Stomach smooth muscle (tissue), 2 donors: ENCODE results near the gene ETV3.

Source experiments
- H3K27ac ChIP-seq: one replicate; pipeline ENCODE4 v1.7.0; 2013; ENCODE audit warnings: mild to moderate bottlenecking, low read length, inconsistent platforms
- H3K27me3 ChIP-seq, 2 donors: one replicate each; pipeline ENCODE4 v1.7.0; 2013; ENCODE audit warnings: low read length in 2 of 2; ENCODE audit not compliant: insufficient read depth in 2 of 2, control insufficient read depth in 1 of 2
- H3K36me3 ChIP-seq, 2 donors: one replicate each; pipeline ENCODE4 v1.7.0; 2013; ENCODE audit warnings: low read length in 2 of 2; ENCODE audit not compliant: control insufficient read depth in 2 of 2, insufficient read depth in 2 of 2
- H3K4me1 ChIP-seq: one replicate; pipeline ENCODE4 v1.7.0; 2013; ENCODE audit warnings: low read length; ENCODE audit not compliant: control insufficient read depth, insufficient read depth
- H3K4me3 ChIP-seq, 2 donors: one replicate each; pipeline ENCODE4 v1.7.0; 2013; ENCODE audit warnings: low read length in 2 of 2
- H3K9ac ChIP-seq, 2 donors: one replicate each; pipeline ENCODE4 v1.7.0; 2013; ENCODE audit warnings: low read length in 2 of 2, mild to moderate bottlenecking in 1 of 2
- H3K9me3 ChIP-seq, 2 donors: one replicate each; pipeline ENCODE4 v1.7.0; 2013; ENCODE audit warnings: low read length in 2 of 2; ENCODE audit not compliant: control insufficient read depth in 2 of 2
- donor health status: healthy.
- donor health status: Pancreatic carcinoma.

ETV3 gene

GRCh38 chr1:157139052-157139715 lies 989 bp upstream of the ETV3 start:
- Histone ChIP-seq H3K27me3 (no peaks in the 10 kb centered on the region), H3K9me3 (no peaks in the 10 kb centered on the region), H3K4me1 (peaks cover 18% of the 10 kb centered on the region), H3K4me3 (peak overlapping the region; percentile 84 to 91), H3K9ac (peak overlapping the region; percentile 87 to 95), H3K27ac (peak overlapping the region; percentile 95), H3K36me3 (peaks cover 11 to 19% of the 10 kb centered on the region in 2 donors)

DNA sequence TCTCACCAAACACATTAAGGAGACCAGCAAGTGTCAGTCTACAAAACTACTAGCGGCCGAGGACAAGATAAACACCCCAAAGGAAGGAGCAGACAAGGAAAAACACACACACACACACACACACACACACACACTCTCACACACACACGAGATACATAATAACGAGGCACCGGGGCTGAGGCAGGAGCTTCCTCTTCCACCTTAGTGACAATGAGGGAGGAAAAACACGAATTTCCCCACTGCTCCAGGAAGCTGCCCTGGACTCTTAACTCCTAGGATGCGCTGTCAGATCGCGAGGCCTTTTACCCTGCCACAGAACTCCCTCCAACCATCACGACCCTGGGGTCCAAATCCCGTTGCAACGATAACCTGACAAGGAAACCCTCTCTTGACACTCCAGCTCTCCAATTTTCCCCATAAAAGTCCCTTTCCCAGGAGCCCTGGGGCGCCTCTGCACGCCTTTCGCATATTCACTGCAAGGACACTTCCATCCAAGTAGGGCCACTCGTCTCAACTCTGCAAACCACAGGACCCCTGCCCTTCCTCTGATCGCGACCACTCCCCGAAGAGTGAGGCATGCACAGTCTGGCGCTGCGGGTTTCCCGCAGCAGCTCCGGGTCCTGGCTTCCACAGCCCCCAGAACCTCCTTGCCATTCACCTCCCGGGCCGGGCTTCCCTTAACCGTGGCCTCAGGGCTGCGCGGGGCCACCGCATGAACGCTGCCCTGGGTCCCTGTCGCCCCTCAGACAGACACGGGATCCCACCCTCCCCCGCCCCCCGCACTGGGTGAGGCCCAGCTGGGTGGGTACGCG lies 581 bp downstream of the ETV3 start:
- no peaks in the 10 kb centered on the region for H3K27me3 ChIP-seq
- H3K9ac ChIP-seq: peak overlapping the region; percentile 87 to 95
- H3K36me3 ChIP-seq: peaks cover 24 to 30% of the 10 kb centered on the region in 2 donors
- H3K4me3 ChIP-seq: peak overlapping the region; percentile 84 to 91
- H3K27ac ChIP-seq: peak overlapping the region; percentile 95
- no peaks in the 10 kb centered on the region for H3K9me3 ChIP-seq
- H3K4me1 ChIP-seq: peaks cover 18% of the 10 kb centered on the region

DNA sequence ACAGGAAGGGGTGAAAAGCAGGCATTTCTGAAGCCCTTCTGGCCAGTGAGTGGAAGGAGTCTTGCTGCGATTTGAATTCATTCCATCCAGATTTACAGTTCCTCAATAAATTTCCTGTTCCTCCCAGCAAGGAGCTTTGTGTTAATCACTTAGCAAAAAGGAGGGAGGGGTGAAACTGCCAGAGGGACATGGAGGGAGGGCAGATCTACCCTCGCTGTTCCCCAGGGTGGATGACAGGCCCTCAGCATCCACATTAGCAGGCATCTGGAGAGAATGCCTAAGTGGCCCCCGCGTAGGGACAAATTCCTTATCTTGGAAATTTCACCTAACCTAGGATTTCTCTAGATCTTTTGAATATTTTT lies 1.2 kb downstream of the ETV3 start:
- Histone ChIP-seq H3K36me3 (peaks cover 30 to 33% of the 10 kb centered on the region in 2 donors), H3K4me3 (peak overlapping the region; percentile 84 to 91), H3K9me3 (no peaks in the 10 kb centered on the region), H3K27me3 (no peaks in the 10 kb centered on the region), H3K4me1 (peaks cover 18% of the 10 kb centered on the region), H3K9ac (peak overlapping the region; percentile 87 to 95), H3K27ac (no peak overlapping the region)

DNA sequence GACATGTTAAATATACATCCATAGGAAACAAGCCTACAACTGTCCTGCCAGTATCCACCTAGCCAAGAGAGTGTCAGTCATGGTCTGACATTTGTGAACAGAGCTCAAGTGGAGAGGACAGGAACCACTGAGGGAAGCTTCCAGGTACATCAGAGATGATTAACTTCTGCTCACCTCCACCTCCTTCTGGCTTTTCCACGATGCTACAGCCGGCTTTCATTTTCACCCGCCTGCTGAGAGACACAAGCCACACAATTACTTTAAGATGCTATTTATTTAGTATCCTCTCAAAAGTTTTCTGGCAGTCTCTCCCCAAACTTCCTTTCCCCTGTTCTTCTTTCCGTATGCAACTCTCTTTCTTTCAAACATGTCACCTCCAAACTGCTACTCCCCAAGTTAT lies 2.1 kb downstream of the ETV3 start:
- Histone ChIP-seq H3K9ac (peak overlapping the region in 1 of 2 donors; percentile 87), H3K9me3 (no peaks in the 10 kb centered on the region), H3K4me3 (no peak overlapping the region), H3K27me3 (no peaks in the 10 kb centered on the region), H3K4me1 (peaks cover 18% of the 10 kb centered on the region), H3K27ac (no peak overlapping the region), H3K36me3 (peaks cover 38 to 40% of the 10 kb centered on the region in 2 donors)

GRCh38 chr1:157135646-157136045 lies 2.5 kb downstream of the ETV3 start:
- H3K27ac ChIP-seq: no peak overlapping the region
- peaks cover 38 to 43% of the 10 kb centered on the region in 2 donors for H3K36me3 ChIP-seq
- peaks cover 18% of the 10 kb centered on the region for H3K4me1 ChIP-seq

GRCh38 chr1:157135070-157135469 lies 3.1 kb downstream of the ETV3 start:
- H3K9ac ChIP-seq: no peak overlapping the region
- no peak overlapping the region for H3K4me3 ChIP-seq
- no peaks in the 10 kb centered on the region for H3K9me3 ChIP-seq
- H3K4me1 ChIP-seq: peaks cover 18% of the 10 kb centered on the region
- no peak overlapping the region for H3K27ac ChIP-seq
- H3K36me3 ChIP-seq: peaks cover 42 to 49% of the 10 kb centered on the region in 2 donors
- H3K27me3 ChIP-seq: no peaks in the 10 kb centered on the region

More at GRCh38 chr1:157135646-157136045, 2.5 kb downstream of the ETV3 start:
- Histone ChIP-seq H3K9me3 (no peaks in the 10 kb centered on the region), H3K4me3 (no peak overlapping the region), H3K9ac (no peak overlapping the region), H3K27me3 (no peaks in the 10 kb centered on the region)

DNA sequence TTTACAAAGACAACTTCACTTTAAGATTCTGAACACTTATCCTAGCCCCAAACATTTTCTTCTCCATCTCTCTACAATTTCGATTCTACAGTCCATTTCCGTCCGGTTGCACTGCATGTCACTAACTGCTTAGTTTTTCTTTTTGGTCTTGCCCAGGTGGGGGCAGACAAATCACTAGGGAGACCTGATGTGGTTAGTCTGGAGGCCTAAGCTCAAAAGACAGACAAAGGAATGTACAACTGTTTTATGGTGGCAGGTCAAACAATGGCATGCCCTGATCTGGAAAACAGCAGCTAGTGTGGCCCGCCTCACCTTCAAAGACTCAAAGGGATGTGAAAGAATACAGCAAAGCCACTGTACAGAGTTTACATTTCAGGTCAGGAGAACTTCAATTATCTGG lies 3.8 kb downstream of the ETV3 start:
- Histone ChIP-seq H3K27me3 (no peaks in the 10 kb centered on the region), H3K36me3 (peaks cover 42 to 49% of the 10 kb centered on the region in 2 donors), H3K4me1 (peaks cover 18% of the 10 kb centered on the region), H3K9me3 (no peaks in the 10 kb centered on the region), H3K9ac (no peak overlapping the region), H3K27ac (no peak overlapping the region), H3K4me3 (no peak overlapping the region)

GRCh38 chr1:157133426-157133825 lies 4.8 kb downstream of the ETV3 start:
- H3K4me3 ChIP-seq: no peak overlapping the region
- peaks cover 44 to 49% of the 10 kb centered on the region in 2 donors for H3K36me3 ChIP-seq
- H3K27me3 ChIP-seq: no peaks in the 10 kb centered on the region
- H3K27ac ChIP-seq: no peak overlapping the region
- H3K9me3 ChIP-seq: no peaks in the 10 kb centered on the region
- H3K9ac ChIP-seq: no peak overlapping the region
- H3K4me1 ChIP-seq: peaks cover 10% of the 10 kb centered on the region

GRCh38 chr1:157132616-157133167 lies 5.5 kb downstream of the ETV3 start:
- Histone ChIP-seq H3K4me3 (no peak overlapping the region), H3K9ac (no peak overlapping the region), H3K4me1 (peaks cover 10% of the 10 kb centered on the region), H3K9me3 (no peaks in the 10 kb centered on the region), H3K27me3 (no peaks in the 10 kb centered on the region), H3K27ac (no peak overlapping the region), H3K36me3 (peaks cover 50 to 55% of the 10 kb centered on the region in 2 donors)

DNA sequence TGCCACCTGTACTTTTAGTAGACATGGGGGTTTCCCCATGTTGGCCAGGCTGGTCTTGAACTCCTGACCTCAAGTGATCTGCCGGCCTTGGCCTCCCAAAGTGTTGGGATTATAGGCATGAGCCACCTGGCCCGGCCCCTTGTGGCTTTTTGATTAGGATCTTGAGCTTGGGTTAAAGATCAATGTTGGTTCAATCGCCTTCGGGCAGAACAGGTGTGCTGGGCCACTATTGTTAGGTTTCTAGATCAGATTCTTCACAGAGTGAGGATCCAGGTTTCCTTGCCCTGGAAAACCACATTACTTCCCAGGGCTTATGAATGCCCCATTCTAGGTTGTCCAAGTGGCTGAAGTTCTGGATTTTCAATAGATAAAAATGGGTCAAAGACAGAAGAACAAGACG lies 6.1 kb downstream of the ETV3 start:
- H3K9ac ChIP-seq: no peak overlapping the region
- H3K36me3 ChIP-seq: peaks cover 51 to 58% of the 10 kb centered on the region in 2 donors
- no peak overlapping the region for H3K4me3 ChIP-seq
- H3K27me3 ChIP-seq: no peaks in the 10 kb centered on the region
- H3K27ac ChIP-seq: no peak overlapping the region
- peaks cover 6% of the 10 kb centered on the region for H3K4me1 ChIP-seq
- no peaks in the 10 kb centered on the region for H3K9me3 ChIP-seq
